ENCODE measurements around the gene CYP4V2.

CYP4V2 gene

GRCh38 chr4:186189656-186190055, 1.7 kb upstream of the CYP4V2 start:
- DNase-seq, result no peak

- DNase-seq, result no peak
Measured at GRCh38 chr4:186190581-186191199, 677 bp upstream of the CYP4V2 start.

GRCh38 chr4:186192066-186192612, 772 bp downstream of the CYP4V2 start:
- DNase-seq, result no peak

GRCh38 chr4:186193851-186194250, 2.5 kb downstream of the CYP4V2 start:
- DNase-seq, result no peak

GRCh38 chr4:186196063-186196462, 4.7 kb downstream of the CYP4V2 start:
- DNase-seq, result no peak

- DNase-seq, result no peak
Measured at GRCh38 chr4:186200516-186200915, 9.1 kb downstream of the CYP4V2 start.

GRCh38 chr4:186201010-186201409, 9.6 kb downstream of the CYP4V2 start:
- DNase-seq, result no peak

GRCh38 chr4:186201535-186202230, 10.3 kb downstream of the CYP4V2 start:
- DNase-seq, result no peak

GRCh38 chr4:186202490-186203140, 11.2 kb downstream of the CYP4V2 start:
- DNase-seq, result no peak

- DNase-seq, result no peak
Measured at GRCh38 chr4:186203406-186203805, 12.0 kb downstream of the CYP4V2 start.

- no peak for DNase-seq
Measured at GRCh38 chr4:186204103-186204559, 12.8 kb downstream of the CYP4V2 start.

- DNase-seq, result no peak
Measured at GRCh38 chr4:186204686-186205085, 13.3 kb downstream of the CYP4V2 start.

GRCh38 chr4:186205156-186205555, 13.8 kb downstream of the CYP4V2 start:
- no peak for DNase-seq

GRCh38 chr4:186216465-186217024, 25.2 kb downstream of the CYP4V2 start:
- no peak for DNase-seq

- DNase-seq, result no peak
Measured at GRCh38 chr4:186217733-186218293, 26.4 kb downstream of the CYP4V2 start.

GRCh38 chr4:186221624-186222023, 30.3 kb downstream of the CYP4V2 start:
- no peak for DNase-seq

GRCh38 chr4:186225848-186226247, 34.5 kb downstream of the CYP4V2 start:
- DNase-seq, result no peak

- DNase-seq, result no peak
Measured at GRCh38 chr4:186226521-186227189, 35.3 kb downstream of the CYP4V2 start.

- DNase-seq, result no peak
Measured at GRCh38 chr4:186227221-186227620, 35.9 kb downstream of the CYP4V2 start, which contains the start of gene KLKB1. Gene KLKB1 (plus strand): TSS chr4:186227507. CDS start chr4:186228196, 689 bp downstream.

GRCh38 chr4:186227744-186228513, 36.6 kb downstream of the CYP4V2 start:
- no peak for DNase-seq

GRCh38 chr4:186228514-186228894, 37.1 kb downstream of the CYP4V2 start:
- no peak for DNase-seq

GRCh38 chr4:186234367-186234766, 43.0 kb downstream of the CYP4V2 start:
- no peak for DNase-seq

Measured in NCI-H748 treated with DMSO at 0.1 percent for 48 hours (cell line).